Activated naive CD4-positive, alpha-beta T cell treated with anti-CD3 and anti-CD28 coated beads, Interleukin-2, amount 10 ng/mL, durations not matched to agents 7 days and 5 days (primary cell): ENCODE results near the gene ITPR2.

ENCODE experiments used
- CTCF ChIA-PET: fragments of 350-600 bp; sonication (Branson Sonifier 250); formaldehyde crosslinking; loops from one replicate; lab custom pipeline; 2021; ENCODE audit warnings: antibody characterized with exemption; lab: Charles Lee
- DNase-seq: peaks from one replicate; pipeline ENCODE4 v3.0.0-alpha.2; 2020
- H3K27ac Mint-ChIP-seq: one replicate; pipeline ENCODE4 v1.8.0; 2021; ENCODE audit warnings: mild to moderate bottlenecking, moderate library complexity, mixed read lengths
- H3K27me3 Mint-ChIP-seq: one replicate; pipeline ENCODE4 v1.8.0; 2021; ENCODE audit warnings: mild to moderate bottlenecking, mixed read lengths
- H3K36me3 Mint-ChIP-seq: one replicate; pipeline ENCODE4 v1.8.0; 2021; ENCODE audit warnings: mixed read lengths
- H3K4me1 Mint-ChIP-seq: one replicate; pipeline ENCODE4 v1.8.0; 2021; ENCODE audit warnings: mixed read lengths
- H3K4me3 Mint-ChIP-seq: one replicate; pipeline ENCODE4 v1.8.0; 2021; ENCODE audit warnings: mild to moderate bottlenecking, moderate library complexity, mixed read lengths
- H3K9me3 Mint-ChIP-seq: one replicate; pipeline ENCODE4 v1.8.0; 2021; ENCODE audit warnings: mixed read lengths

The ITPR2 gene

GRCh38 chr12:26496170-26496569 is 336.8 kb downstream of the ITPR2 start:
- Mint-ChIP-seq H3K4me1 (no peaks in the 10 kb centered on the region), H3K27me3 (no peaks in the 10 kb centered on the region), H3K36me3 (peaks cover 9% of the 10 kb centered on the region), H3K9me3 (no peaks in the 10 kb centered on the region), H3K4me3 (no peak overlapping the region), H3K27ac (no peak overlapping the region)
- DNase-seq, result no peak
- CTCF ChIA-PET, result no interaction called here

GRCh38 chr12:26493656-26494055 is 339.3 kb downstream of the ITPR2 start:
- H3K4me3 Mint-ChIP-seq, result no peak overlapping the region
- peaks cover 12% of the 10 kb centered on the region for H3K36me3 Mint-ChIP-seq
- no peaks in the 10 kb centered on the region for H3K27me3 Mint-ChIP-seq
- CTCF ChIA-PET, result interaction anchor here (1.0 kb wide), 1 partner anchor 14 kb away, joined by 4 read pairs; no protein-coding TSS in a partner anchor
- H3K27ac Mint-ChIP-seq, result no peak overlapping the region
- no peaks in the 10 kb centered on the region for H3K4me1 Mint-ChIP-seq
- no peak for DNase-seq
- H3K9me3 Mint-ChIP-seq, result no peaks in the 10 kb centered on the region

GRCh38 chr12:26492406-26492805 is 340.6 kb downstream of the ITPR2 start:
- CTCF ChIA-PET, result interaction anchor here (0.7 kb wide), 1 partner anchor 510 kb away, joined by 3 read pairs; no protein-coding TSS in a partner anchor
- H3K36me3 Mint-ChIP-seq, result peaks cover 12% of the 10 kb centered on the region

GRCh38 chr12:26489908-26490307 is 343.1 kb downstream of the ITPR2 start:
- no peaks in the 10 kb centered on the region for H3K9me3 Mint-ChIP-seq
- H3K36me3 Mint-ChIP-seq, result peaks cover 12% of the 10 kb centered on the region
- no peaks in the 10 kb centered on the region for H3K27me3 Mint-ChIP-seq
- H3K27ac Mint-ChIP-seq, result no peak overlapping the region
- no peak overlapping the region for H3K4me3 Mint-ChIP-seq
- H3K4me1 Mint-ChIP-seq, result no peaks in the 10 kb centered on the region
- CTCF ChIA-PET, result no interaction called here
- DNase-seq, result no peak

More at GRCh38 chr12:26492406-26492805, 340.6 kb downstream of the ITPR2 start:
- H3K4me1 Mint-ChIP-seq, result no peaks in the 10 kb centered on the region
- no peak overlapping the region for H3K4me3 Mint-ChIP-seq
- no peaks in the 10 kb centered on the region for H3K27me3 Mint-ChIP-seq
- no peak for DNase-seq
- no peaks in the 10 kb centered on the region for H3K9me3 Mint-ChIP-seq
- H3K27ac Mint-ChIP-seq, result no peak overlapping the region

GRCh38 chr12:26488351-26488750 is 344.6 kb downstream of the ITPR2 start:
- CTCF ChIA-PET, result no interaction called here
- Mint-ChIP-seq H3K36me3 (peaks cover 13% of the 10 kb centered on the region), H3K27me3 (no peaks in the 10 kb centered on the region), H3K27ac (no peak overlapping the region), H3K4me3 (no peak overlapping the region), H3K4me1 (no peaks in the 10 kb centered on the region), H3K9me3 (no peaks in the 10 kb centered on the region)
- DNase-seq, result no peak

- CTCF ChIA-PET, result no interaction called here
- H3K27ac Mint-ChIP-seq, result no peak overlapping the region
- peaks cover 21% of the 10 kb centered on the region for H3K36me3 Mint-ChIP-seq
- H3K27me3 Mint-ChIP-seq, result no peaks in the 10 kb centered on the region
- no peaks in the 10 kb centered on the region for H3K9me3 Mint-ChIP-seq
- peaks cover 13% of the 10 kb centered on the region for H3K4me1 Mint-ChIP-seq
- H3K4me3 Mint-ChIP-seq, result no peak overlapping the region
- no peak for DNase-seq
Measured at GRCh38 chr12:26473291-26473690, 359.7 kb downstream of the ITPR2 start.

GRCh38 chr12:26471560-26471959 is 361.4 kb downstream of the ITPR2 start:
- CTCF ChIA-PET, result no interaction called here
- Mint-ChIP-seq H3K36me3 (peaks cover 21% of the 10 kb centered on the region), H3K4me1 (peaks cover 13% of the 10 kb centered on the region), H3K27me3 (no peaks in the 10 kb centered on the region), H3K27ac (no peak overlapping the region), H3K4me3 (no peak overlapping the region), H3K9me3 (no peaks in the 10 kb centered on the region)
- no peak for DNase-seq

GRCh38 chr12:26469421-26470180 is 363.4 kb downstream of the ITPR2 start:
- Mint-ChIP-seq H3K36me3 (peaks cover 11% of the 10 kb centered on the region), H3K27ac (no peak overlapping the region), H3K27me3 (no peaks in the 10 kb centered on the region), H3K4me3 (no peak overlapping the region), H3K9me3 (no peaks in the 10 kb centered on the region), H3K4me1 (peaks cover 13% of the 10 kb centered on the region)
- CTCF ChIA-PET, result no interaction called here
- no peak for DNase-seq

- no peak for DNase-seq
- H3K4me1 Mint-ChIP-seq, result peaks cover 9% of the 10 kb centered on the region
- no peak overlapping the region for H3K4me3 Mint-ChIP-seq
- H3K27me3 Mint-ChIP-seq, result no peaks in the 10 kb centered on the region
- no peak overlapping the region for H3K27ac Mint-ChIP-seq
- CTCF ChIA-PET, result no interaction called here
- peaks cover 1% of the 10 kb centered on the region for H3K36me3 Mint-ChIP-seq
- H3K9me3 Mint-ChIP-seq, result no peaks in the 10 kb centered on the region
Measured at GRCh38 chr12:26467351-26467750, 365.6 kb downstream of the ITPR2 start.

- Mint-ChIP-seq H3K9me3 (no peaks in the 10 kb centered on the region), H3K4me1 (peaks cover 5% of the 10 kb centered on the region), H3K27me3 (no peaks in the 10 kb centered on the region), H3K36me3 (no peaks in the 10 kb centered on the region), H3K27ac (no peak overlapping the region), H3K4me3 (no peak overlapping the region)
- CTCF ChIA-PET, result no interaction called here
- DNase-seq, result no peak
Measured at GRCh38 chr12:26466726-26467125, 366.3 kb downstream of the ITPR2 start.

GRCh38 chr12:26465419-26466097 is 367.4 kb downstream of the ITPR2 start:
- no peaks in the 10 kb centered on the region for H3K27me3 Mint-ChIP-seq
- CTCF ChIA-PET, result no interaction called here

GRCh38 chr12:26461776-26462175 is 371.2 kb downstream of the ITPR2 start:
- peaks cover 3% of the 10 kb centered on the region for H3K4me1 Mint-ChIP-seq
- no peaks in the 10 kb centered on the region for H3K27me3 Mint-ChIP-seq
- DNase-seq, result no peak
- peaks cover 13% of the 10 kb centered on the region for H3K36me3 Mint-ChIP-seq
- no peak overlapping the region for H3K27ac Mint-ChIP-seq
- CTCF ChIA-PET, result no interaction called here
- no peaks in the 10 kb centered on the region for H3K9me3 Mint-ChIP-seq
- H3K4me3 Mint-ChIP-seq, result no peak overlapping the region

More at GRCh38 chr12:26465419-26466097, 367.4 kb downstream of the ITPR2 start:
- no peak for DNase-seq
- H3K9me3 Mint-ChIP-seq, result no peaks in the 10 kb centered on the region
- H3K27ac Mint-ChIP-seq, result no peak overlapping the region
- no peak overlapping the region for H3K4me3 Mint-ChIP-seq
- H3K36me3 Mint-ChIP-seq, result no peaks in the 10 kb centered on the region
- H3K4me1 Mint-ChIP-seq, result no peaks in the 10 kb centered on the region

GRCh38 chr12:26460361-26460760 is 372.6 kb downstream of the ITPR2 start:
- Mint-ChIP-seq H3K4me1 (peaks cover 13% of the 10 kb centered on the region), H3K4me3 (no peak overlapping the region), H3K9me3 (no peaks in the 10 kb centered on the region), H3K36me3 (peaks cover 13% of the 10 kb centered on the region), H3K27me3 (no peaks in the 10 kb centered on the region), H3K27ac (no peak overlapping the region)
- DNase-seq, result no peak
- CTCF ChIA-PET, result no interaction called here

GRCh38 chr12:26455936-26456574 is 376.9 kb downstream of the ITPR2 start:
- H3K27ac Mint-ChIP-seq, result no peak overlapping the region
- H3K4me3 Mint-ChIP-seq, result no peak overlapping the region
- CTCF ChIA-PET, result no interaction called here
- peaks cover 17% of the 10 kb centered on the region for H3K4me1 Mint-ChIP-seq
- no peaks in the 10 kb centered on the region for H3K9me3 Mint-ChIP-seq
- no peaks in the 10 kb centered on the region for H3K27me3 Mint-ChIP-seq
- peaks cover 13% of the 10 kb centered on the region for H3K36me3 Mint-ChIP-seq
- no peak for DNase-seq
